HUES48 (cell line): Measurements from ENCODE around the gene MOB3B.
"Not testable (repeated sequence)": the region's sequence is repeated elsewhere in the genome, so short reads cannot be mapped to it uniquely, and the experiment has no call there.

Experiments used
- H3K27ac ChIP-seq: one replicate; pipeline ENCODE4 v1.7.0; 2013; ENCODE audit warnings: low read depth, low read length, inconsistent platforms
- H3K27me3 ChIP-seq: 2 replicates; pipeline ENCODE4 v1.6.1; 2013; ENCODE audit warnings: mild to moderate bottlenecking, low read length; ENCODE audit not compliant: control insufficient read depth, insufficient read depth
- H3K36me3 ChIP-seq: 2 replicates; pipeline ENCODE4 v1.6.1; 2013; ENCODE audit warnings: low read length; ENCODE audit not compliant: control insufficient read depth, insufficient read depth
- H3K4me1 ChIP-seq: 2 replicates; pipeline ENCODE4 v1.6.1; 2013; ENCODE audit warnings: mild to moderate bottlenecking, low read length; ENCODE audit not compliant: control insufficient read depth, insufficient read depth
- H3K4me3 ChIP-seq: 2 replicates; pipeline ENCODE4 v1.5.1; 2013; ENCODE audit warnings: mild to moderate bottlenecking, low read depth, low read length
- H3K9ac ChIP-seq: 2 replicates; pipeline ENCODE4 v1.6.1; 2013; ENCODE audit warnings: mild to moderate bottlenecking, low read depth, low read length, moderate library complexity
- H3K9me3 ChIP-seq: 2 replicates; pipeline ENCODE4 v1.6.1; 2013; ENCODE audit warnings: low read length; ENCODE audit not compliant: control insufficient read depth, insufficient read depth

The MOB3B gene

GRCh38 chr9:27514551-27514950 is 15.1 kb downstream of the MOB3B start:
- Histone ChIP-seq H3K4me1 (peaks cover 5% of the 10 kb centered on the region; the same call in 1 of the 2 replicates), H3K9ac (no peak overlapping the region), H3K27ac (no peak overlapping the region), H3K9me3 (no peaks in the 10 kb centered on the region), H3K36me3 (no peaks in the 10 kb centered on the region), H3K4me3 (no peak overlapping the region), H3K27me3 (no peaks in the 10 kb centered on the region)

GRCh38 chr9:27511771-27512170 is 17.8 kb downstream of the MOB3B start:
- no peaks in the 10 kb centered on the region for H3K27me3 ChIP-seq
- H3K4me3 ChIP-seq, result no peak overlapping the region
- H3K36me3 ChIP-seq, result no peaks in the 10 kb centered on the region
- no peaks in the 10 kb centered on the region for H3K4me1 ChIP-seq
- no peak overlapping the region for H3K27ac ChIP-seq
- H3K9me3 ChIP-seq, result no peaks in the 10 kb centered on the region
- H3K9ac ChIP-seq, result no peak overlapping the region

- Histone ChIP-seq H3K4me3 (no peak overlapping the region), H3K9ac (no peak overlapping the region), H3K27me3 (no peaks in the 10 kb centered on the region), H3K9me3 (no peaks in the 10 kb centered on the region), H3K27ac (no peak overlapping the region), H3K36me3 (no peaks in the 10 kb centered on the region), H3K4me1 (no peaks in the 10 kb centered on the region)
These were observed 18.8 kb downstream of the MOB3B start for GRCh38 chr9:27510780-27511179.

- Histone ChIP-seq H3K4me1 (no peaks in the 10 kb centered on the region), H3K27ac (no peak overlapping the region), H3K27me3 (no peaks in the 10 kb centered on the region), H3K9me3 (no peaks in the 10 kb centered on the region), H3K9ac (no peak overlapping the region), H3K36me3 (no peaks in the 10 kb centered on the region), H3K4me3 (no peak overlapping the region)
These were observed 22.6 kb downstream of the MOB3B start for GRCh38 chr9:27506981-27507380.

GRCh38 chr9:27505744-27506161 is 23.9 kb downstream of the MOB3B start:
- H3K9ac ChIP-seq, result no peak overlapping the region
- H3K4me1 ChIP-seq, result no peaks in the 10 kb centered on the region
- H3K27ac ChIP-seq, result no peak overlapping the region
- H3K4me3 ChIP-seq, result no peak overlapping the region
- H3K36me3 ChIP-seq, result no peaks in the 10 kb centered on the region
- H3K9me3 ChIP-seq, result no peaks in the 10 kb centered on the region
- no peaks in the 10 kb centered on the region for H3K27me3 ChIP-seq

- H3K27me3 ChIP-seq, result no peaks in the 10 kb centered on the region
- H3K4me3 ChIP-seq, result no peak overlapping the region
- H3K4me1 ChIP-seq, result peaks cover 9% of the 10 kb centered on the region
- no peak overlapping the region for H3K27ac ChIP-seq
- no peak overlapping the region for H3K9ac ChIP-seq
- H3K36me3 ChIP-seq, result no peaks in the 10 kb centered on the region
- H3K9me3 ChIP-seq, result no peaks in the 10 kb centered on the region
These were observed 25.4 kb downstream of the MOB3B start for GRCh38 chr9:27504259-27504658.

- Histone ChIP-seq H3K27me3 (no peaks in the 10 kb centered on the region), H3K27ac (no peak overlapping the region), H3K36me3 (no peaks in the 10 kb centered on the region), H3K9me3 (no peaks in the 10 kb centered on the region), H3K4me3 (no peak overlapping the region), H3K4me1 (peaks cover 16% of the 10 kb centered on the region), H3K9ac (no peak overlapping the region)
These were observed 26.0 kb downstream of the MOB3B start for GRCh38 chr9:27503623-27504022.

GRCh38 chr9:27500902-27501301 is 28.7 kb downstream of the MOB3B start:
- not testable (repeated sequence) for H3K9ac ChIP-seq, H3K27me3 ChIP-seq, H3K36me3 ChIP-seq, H3K4me3 ChIP-seq, H3K9me3 ChIP-seq, H3K27ac ChIP-seq
- H3K4me1 ChIP-seq, result peaks cover 43% of the 10 kb centered on the region

GRCh38 chr9:27499451-27499850 is 30.2 kb downstream of the MOB3B start:
- Histone ChIP-seq H3K4me1 (peaks cover 50% of the 10 kb centered on the region), H3K36me3 (no peaks in the 10 kb centered on the region), H3K27me3 (no peaks in the 10 kb centered on the region), H3K4me3 (no peak overlapping the region), H3K27ac (peak overlapping the region; percentile 62), H3K9me3 (no peaks in the 10 kb centered on the region), H3K9ac (no peak overlapping the region)

GRCh38 chr9:27497883-27498417 is 31.7 kb downstream of the MOB3B start:
- Histone ChIP-seq H3K9me3 (no peaks in the 10 kb centered on the region), H3K36me3 (no peaks in the 10 kb centered on the region), H3K4me1 (peaks cover 50% of the 10 kb centered on the region), H3K9ac (no peak overlapping the region), H3K4me3 (peak overlapping the region; percentile 29; the same call in 1 of the 2 replicates), H3K27ac (peak overlapping the region; percentile 45), H3K27me3 (no peaks in the 10 kb centered on the region)

- H3K9me3 ChIP-seq, result no peaks in the 10 kb centered on the region
- H3K36me3 ChIP-seq, result no peaks in the 10 kb centered on the region
- no peak overlapping the region for H3K4me3 ChIP-seq
- H3K27ac ChIP-seq, result peak overlapping the region; percentile 75
- H3K4me1 ChIP-seq, result peaks cover 50% of the 10 kb centered on the region
- H3K9ac ChIP-seq, result no peak overlapping the region
- H3K27me3 ChIP-seq, result no peaks in the 10 kb centered on the region
These were observed 33.5 kb downstream of the MOB3B start for GRCh38 chr9:27496135-27496504.
